MCF 10A (cell line): ENCODE data around the gene KCNJ15. TPM values are rescaled to one million over a fixed set of nuclear protein-coding genes. Genes with fewer than 3 reads are reported as not detected.

ENCODE experiments used
- BruUV-seq: library from RNA; stranded (reverse); fragments of 400-500 nt; replicated peaks from 2 replicates; lab custom pipeline; 2021; lab: Mats Ljungman, UMichigan
- CTCF ChIA-PET: fragments of 300-600 bp; sonication (Branson Sonifier 250); formaldehyde crosslinking; extraction: SDS; loops from one replicate; lab custom pipeline; 2021; ENCODE audit warnings: antibody characterized with exemption, inconsistent platforms; lab: Yijun Ruan, JAX
- POLR2A ChIA-PET: fragments of 300-600, 350-650 bp; sonication (Branson Sonifier 250); formaldehyde crosslinking; extraction: SDS; loops from one replicate; lab custom pipeline; 2020; ENCODE audit warnings: antibody characterized with exemption, inconsistent platforms; lab: Yijun Ruan, JAX
- DNase-seq: peaks from one replicate; pipeline ENCODE4 v3.0.0-alpha.2; 2018; ENCODE audit not compliant: unreplicated experiment
- H3K27ac Mint-ChIP-seq: one replicate; pipeline ENCODE4 v1.8.0; 2022; ENCODE audit warnings: mild to moderate bottlenecking, low read depth, mixed read lengths; ENCODE audit not compliant: unreplicated experiment
- H3K27me3 Mint-ChIP-seq: one replicate; pipeline ENCODE4 v1.8.0; 2022; ENCODE audit warnings: mixed read lengths; ENCODE audit not compliant: insufficient read depth, unreplicated experiment
- H3K36me3 Mint-ChIP-seq: one replicate; pipeline ENCODE4 v1.8.0; 2022; ENCODE audit warnings: mild to moderate bottlenecking, moderate library complexity, mixed read lengths; ENCODE audit not compliant: insufficient read depth, unreplicated experiment
- H3K4me1 Mint-ChIP-seq: one replicate; pipeline ENCODE4 v1.8.0; 2022; ENCODE audit warnings: mixed read lengths; ENCODE audit not compliant: insufficient read depth, unreplicated experiment
- H3K4me3 Mint-ChIP-seq: one replicate; pipeline ENCODE4 v1.8.0; 2022; ENCODE audit warnings: mild to moderate bottlenecking, moderate library complexity, mixed read lengths; ENCODE audit not compliant: unreplicated experiment
- H3K9me3 Mint-ChIP-seq: one replicate; pipeline ENCODE4 v1.8.0; 2022; ENCODE audit warnings: mixed read lengths; ENCODE audit not compliant: unreplicated experiment
- CTCF ChIP-seq: fragments of 200-600 bp; IDR thresholded peaks from one replicate; pipeline ENCODE4 v1.8.0; 2022; ENCODE audit warnings: antibody characterized with exemption, mild to moderate bottlenecking; ENCODE audit not compliant: unreplicated experiment
- intact Hi-C: fragments of 100-400 bp; cut with micrococcal nuclease; formaldehyde crosslinking; loops from 2 replicates; pipeline ENCODE4 v1.14.1; 2022
- total RNA-seq: library from RNA; stranded (reverse); gene quantifications from 2 replicates; pipeline ENCODE4 v1.2.3, GENCODE V29; 2022

KCNJ15 gene
- total RNA-seq, 1 experiment from 2014 or later, result 2.2 TPM

- POLR2A ChIA-PET, result interaction anchor here (1.0 kb wide), 1 partner anchor 106 kb away, joined by 3 read pairs; no protein-coding TSS in a partner anchor
- no peak for TF ChIP-seq CTCF
- CTCF ChIA-PET, result interaction anchor here (0.6 to 1.1 kb wide), 2 partner anchors 127 to 667 kb away, joined by 3 read pairs; no protein-coding TSS in a partner anchor
- peak; percentile 75 for DNase-seq
- intact Hi-C loops, result no loop called here
- BruUV-seq, result no TSS peak
- Mint-ChIP-seq H3K4me3 (no peak overlapping the region), H3K27me3 (no peaks in the 10 kb centered on the region), H3K36me3 (peaks cover 4% of the 10 kb centered on the region), H3K9me3 (no peaks in the 10 kb centered on the region), H3K27ac (no peak overlapping the region), H3K4me1 (peaks cover 27% of the 10 kb centered on the region)
Measured at GRCh38 chr21:38341546-38342012, 84.8 kb downstream of the KCNJ15 start.

- BruUV-seq, result no TSS peak
- ChIA-PET POLR2A (interaction anchor here (0.6 to 1.6 kb wide), 6 partner anchors 8 to 495 kb away, joined by 3 to 4 read pairs (median 3); no protein-coding TSS in a partner anchor), CTCF (interaction anchor here (0.8 to 2.8 kb wide), 8 partner anchors 10 to 668 kb away, joined by 3 to 13 read pairs (median 4); no protein-coding TSS in a partner anchor)
- peaks cover 27% of the 10 kb centered on the region for H3K4me1 Mint-ChIP-seq
- peaks cover 4% of the 10 kb centered on the region for H3K36me3 Mint-ChIP-seq
- H3K27ac Mint-ChIP-seq, result peak overlapping the region; percentile 2
- intact Hi-C loops, result no loop called here
- DNase-seq, result peak; percentile 62
- H3K27me3 Mint-ChIP-seq, result no peaks in the 10 kb centered on the region
- no peak overlapping the region for H3K4me3 Mint-ChIP-seq
- TF ChIP-seq CTCF, result no peak
- no peaks in the 10 kb centered on the region for H3K9me3 Mint-ChIP-seq
Measured at GRCh38 chr21:38342739-38343138, 85.9 kb downstream of the KCNJ15 start.

DNA sequence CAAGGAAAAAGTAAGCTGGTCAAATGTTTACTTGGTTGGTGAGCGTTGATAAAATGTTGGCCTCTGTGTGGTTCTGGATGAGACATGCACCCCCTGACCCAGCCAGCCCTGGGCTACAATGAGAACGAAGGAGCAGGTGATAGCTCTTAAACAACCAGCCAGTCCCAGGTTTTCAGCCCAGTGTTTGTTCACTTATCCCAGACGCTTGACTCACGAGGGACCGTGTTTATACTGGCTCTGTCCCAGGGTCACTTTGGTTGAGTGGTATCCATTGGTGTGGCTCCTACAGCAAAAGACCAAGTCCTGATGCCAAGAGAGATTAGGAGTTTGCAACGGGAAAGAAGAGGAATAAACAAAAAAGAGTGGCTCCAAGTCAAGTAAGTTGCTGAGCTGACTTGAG is 86.9 kb downstream of the KCNJ15 start:
- Mint-ChIP-seq H3K27ac (peak overlapping the region; percentile 76), H3K4me1 (peaks cover 27% of the 10 kb centered on the region), H3K9me3 (no peaks in the 10 kb centered on the region), H3K36me3 (peaks cover 4% of the 10 kb centered on the region), H3K4me3 (peak overlapping the region; percentile 2), H3K27me3 (no peaks in the 10 kb centered on the region)
- POLR2A ChIA-PET, result interaction anchor here (0.7 to 1.6 kb wide), 5 partner anchors 19 to 214 kb away, joined by 3 to 5 read pairs (median 3); no protein-coding TSS in a partner anchor
- CTCF ChIA-PET, result interaction anchor here (0.6 to 2.8 kb wide), 10 partner anchors 9 to 667 kb away, joined by 3 to 13 read pairs (median 4); no protein-coding TSS in a partner anchor
- intact Hi-C loops, result no loop called here
- DNase-seq, result peak; percentile 87
- TF ChIP-seq CTCF, result no peak
- BruUV-seq, result no TSS peak

- H3K9me3 Mint-ChIP-seq, result no peaks in the 10 kb centered on the region
- POLR2A ChIA-PET, result interaction anchor here (0.7 kb wide), 1 partner anchor 112 kb away, joined by 3 read pairs; no protein-coding TSS in a partner anchor
- H3K4me3 Mint-ChIP-seq, result no peak overlapping the region
- BruUV-seq, result no TSS peak
- peaks cover 30% of the 10 kb centered on the region for H3K4me1 Mint-ChIP-seq
- intact Hi-C loops, result no loop called here
- peaks cover 4% of the 10 kb centered on the region for H3K36me3 Mint-ChIP-seq
- no peak for DNase-seq
- H3K27ac Mint-ChIP-seq, result no peak overlapping the region
- no peak for TF ChIP-seq CTCF
- CTCF ChIA-PET, result interaction anchor here (0.5 to 1.8 kb wide), 5 partner anchors 9 to 635 kb away, joined by 3 to 5 read pairs (median 4); no protein-coding TSS in a partner anchor
- no peaks in the 10 kb centered on the region for H3K27me3 Mint-ChIP-seq
Measured at GRCh38 chr21:38346286-38346685, 89.5 kb downstream of the KCNJ15 start.
